T47D (cell line): ENCODE results near the gene SHFL.

ENCODE experiments used
- DNase-seq, 2 experiments: peaks; one replicate each; pipeline versions ENCODE4 v3.0.0 to v3.0.0-alpha.2; 2011 to 2012; ENCODE audit warnings: low read depth in 1 of 2, low spot score in 1 of 2
- JUND ChIP-seq: IDR thresholded peaks from 2 replicates; pipeline ENCODE4 v1.6.1; 2012; ENCODE audit warnings: low read depth
- in situ Hi-C: cut with HindIII; loops from 2 replicates; pipeline ENCODE4 v1.10.0; 2016; ENCODE audit warnings: low sequenced_read_pairs, low pct_unique_long_range_greater_than_20kb

SHFL gene

GRCh38 chr19:10091895-10092641 is 6.0 kb downstream of the SHFL start:
- DNase-seq, result no peak
- in situ Hi-C loops, result no loop called here
- TF ChIP-seq JUND, result no peak

- in situ Hi-C loops, result no loop called here
- DNase-seq, result no peak
- no peak for TF ChIP-seq JUND
Measured at GRCh38 chr19:10092648-10093294, 6.7 kb downstream of the SHFL start.

DNA sequence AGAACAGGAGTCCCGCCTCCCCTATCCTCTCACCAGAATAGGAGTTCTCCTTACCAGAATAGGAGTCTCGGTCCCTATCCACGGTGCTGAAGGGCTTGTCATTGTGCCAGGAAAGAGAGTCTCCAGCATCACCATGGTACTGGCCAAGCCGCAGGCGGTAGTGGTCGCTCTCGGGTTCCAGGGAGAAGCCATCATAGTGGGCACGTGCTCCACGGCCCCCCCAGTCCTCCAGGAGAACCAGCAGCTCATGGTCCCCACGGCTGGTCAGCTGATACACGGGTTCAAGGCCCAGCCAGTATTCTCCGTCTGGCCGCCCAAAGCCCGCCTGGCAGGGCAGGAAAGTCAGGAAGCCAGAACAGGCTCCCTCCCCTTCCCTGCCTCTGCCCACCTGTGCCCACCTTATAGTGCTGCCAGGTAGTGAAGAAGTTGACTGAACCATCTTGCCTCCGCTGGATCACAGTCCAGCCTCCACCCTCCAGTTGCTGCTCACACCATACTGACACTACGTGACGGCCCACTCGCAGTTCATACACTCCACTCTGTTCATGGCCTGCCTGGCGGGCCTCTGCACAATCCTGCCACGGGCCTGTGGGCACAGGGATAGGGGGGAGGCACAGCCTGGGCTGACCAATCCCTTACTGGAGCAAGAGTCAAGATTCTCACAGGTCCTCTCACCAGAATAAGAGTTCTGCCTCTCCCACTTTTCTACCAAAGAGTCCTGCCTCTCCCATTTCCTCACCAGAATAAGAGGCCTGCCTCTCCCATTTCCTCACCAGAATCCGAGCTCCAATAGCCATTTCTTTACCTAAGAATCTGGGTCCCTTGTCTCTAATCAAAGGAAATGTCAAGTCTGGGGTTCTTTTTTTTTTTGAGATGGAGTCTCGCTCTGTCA is 7.4 kb downstream of the SHFL start:
- peak in 1 of 2 experiments; percentile 66 for DNase-seq
- no peak for TF ChIP-seq JUND
- in situ Hi-C loops, result no loop called here

DNA sequence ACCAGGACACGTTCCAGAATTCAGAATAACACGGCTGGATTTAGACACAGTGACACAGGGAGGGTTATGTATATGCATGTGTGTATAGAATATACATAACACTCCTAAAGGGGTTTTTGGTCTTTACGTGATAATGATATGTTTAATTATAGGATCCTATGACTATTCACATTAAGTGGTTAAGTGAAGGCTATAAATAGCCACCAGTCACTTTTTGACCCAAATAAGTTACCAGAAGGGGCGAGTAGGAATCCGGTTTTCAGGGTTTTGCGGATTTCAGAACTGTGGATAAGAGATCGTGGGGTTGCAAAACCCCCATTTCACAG is 9.5 kb downstream of the SHFL start:
- in situ Hi-C loops, result no loop called here
- DNase-seq, result no peak
- TF ChIP-seq JUND, result no peak

DNA sequence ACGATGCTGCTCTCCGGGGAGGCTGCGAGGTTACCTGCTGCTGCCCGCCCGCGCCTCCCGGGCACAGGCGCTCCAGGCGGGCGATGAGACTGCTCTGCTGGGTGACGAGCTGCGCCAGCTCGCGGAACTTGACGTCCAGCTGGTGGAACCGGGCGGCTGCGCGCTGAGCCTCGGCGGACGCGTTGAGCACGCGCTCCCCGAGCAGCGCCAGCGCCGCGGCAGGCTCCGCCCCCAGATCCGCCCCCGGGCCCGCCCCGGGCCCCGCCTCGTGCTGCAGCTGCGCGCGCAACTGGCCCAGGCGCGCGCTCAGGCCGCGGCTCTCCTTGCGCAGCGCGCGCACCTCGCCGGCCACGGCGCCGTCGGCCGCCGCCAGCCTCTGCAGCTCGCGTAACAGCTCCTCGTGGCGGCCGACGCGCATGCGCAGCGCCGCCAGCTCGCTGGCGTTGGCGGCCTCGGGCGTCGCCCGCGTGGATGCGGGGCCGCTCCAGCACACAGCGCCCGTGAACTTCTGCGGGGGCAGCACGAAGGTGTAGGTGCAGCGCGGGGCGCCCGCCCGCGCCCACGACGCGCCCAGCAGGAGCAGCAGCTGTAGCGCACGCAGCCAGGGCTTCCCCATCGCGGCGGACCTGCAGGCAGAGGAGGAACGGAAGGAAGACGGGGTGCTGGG is 10.0 kb downstream of the SHFL start:
- TF ChIP-seq JUND, result no peak
- peak; percentile 91 to 97 for DNase-seq
- in situ Hi-C loops, result no loop called here

DNA sequence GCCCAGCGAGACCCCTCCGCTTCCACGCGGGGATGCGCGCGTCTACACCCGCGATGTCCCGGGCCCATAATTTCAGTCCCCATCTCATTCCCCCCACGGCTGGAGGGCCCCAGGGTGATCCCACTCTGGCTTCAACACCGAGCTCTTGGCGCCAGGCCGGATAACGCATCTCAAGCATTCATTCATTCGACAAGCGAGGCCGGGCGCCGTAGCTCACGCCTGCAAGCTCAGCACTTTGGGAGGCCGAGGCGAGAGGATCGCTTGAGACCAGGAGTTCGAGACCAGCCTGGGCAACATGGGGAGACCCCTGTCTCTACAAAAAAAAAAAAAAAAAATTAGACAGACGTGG is 10.5 kb downstream of the SHFL start:
- DNase-seq, result no peak
- in situ Hi-C loops, result no loop called here
- TF ChIP-seq JUND, result no peak

DNA sequence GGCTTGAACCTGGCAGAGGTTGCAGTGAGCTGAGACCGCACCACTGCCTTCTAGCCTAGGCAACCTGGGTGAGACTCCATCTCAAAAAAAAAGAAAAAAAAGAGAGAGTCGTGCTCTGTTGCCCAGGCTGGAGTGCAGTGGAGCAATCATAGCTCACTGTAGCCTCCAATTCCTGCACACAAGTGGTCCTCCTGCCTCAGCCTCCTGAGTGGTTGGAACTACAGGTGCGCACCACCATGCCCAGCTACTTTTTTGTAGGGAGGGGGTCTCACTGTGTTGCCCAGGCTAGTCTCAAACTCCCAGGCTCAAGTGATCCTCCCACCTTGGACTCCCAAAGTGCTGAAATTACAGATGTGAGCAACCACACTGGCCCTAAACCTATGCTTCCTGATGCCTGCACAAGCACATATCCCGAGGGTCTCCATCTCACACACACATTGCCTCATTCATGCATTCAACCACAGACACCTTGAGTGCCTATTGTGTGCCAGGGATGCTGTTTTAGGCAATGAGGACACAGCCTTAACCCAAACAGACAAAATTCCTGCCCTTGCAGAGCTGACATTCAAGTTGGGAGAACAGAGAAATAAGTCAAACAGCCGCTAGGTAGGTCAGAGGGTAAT is 14.2 kb downstream of the SHFL start:
- in situ Hi-C loops, result no loop called here
- no peak for DNase-seq

GRCh38 chr19:10102787-10103236 is 16.7 kb downstream of the SHFL start:
- DNase-seq, result no peak
- no peak for TF ChIP-seq JUND
- in situ Hi-C loops, result no loop called here

More for the DNA sequence above, 14.2 kb downstream of the SHFL start:
- TF ChIP-seq JUND, result no peak

GRCh38 chr19:10104130-10104513 is 18.0 kb downstream of the SHFL start:
- DNase-seq, result no peak
- no peak for TF ChIP-seq JUND
- in situ Hi-C loops, result no loop called here

DNA sequence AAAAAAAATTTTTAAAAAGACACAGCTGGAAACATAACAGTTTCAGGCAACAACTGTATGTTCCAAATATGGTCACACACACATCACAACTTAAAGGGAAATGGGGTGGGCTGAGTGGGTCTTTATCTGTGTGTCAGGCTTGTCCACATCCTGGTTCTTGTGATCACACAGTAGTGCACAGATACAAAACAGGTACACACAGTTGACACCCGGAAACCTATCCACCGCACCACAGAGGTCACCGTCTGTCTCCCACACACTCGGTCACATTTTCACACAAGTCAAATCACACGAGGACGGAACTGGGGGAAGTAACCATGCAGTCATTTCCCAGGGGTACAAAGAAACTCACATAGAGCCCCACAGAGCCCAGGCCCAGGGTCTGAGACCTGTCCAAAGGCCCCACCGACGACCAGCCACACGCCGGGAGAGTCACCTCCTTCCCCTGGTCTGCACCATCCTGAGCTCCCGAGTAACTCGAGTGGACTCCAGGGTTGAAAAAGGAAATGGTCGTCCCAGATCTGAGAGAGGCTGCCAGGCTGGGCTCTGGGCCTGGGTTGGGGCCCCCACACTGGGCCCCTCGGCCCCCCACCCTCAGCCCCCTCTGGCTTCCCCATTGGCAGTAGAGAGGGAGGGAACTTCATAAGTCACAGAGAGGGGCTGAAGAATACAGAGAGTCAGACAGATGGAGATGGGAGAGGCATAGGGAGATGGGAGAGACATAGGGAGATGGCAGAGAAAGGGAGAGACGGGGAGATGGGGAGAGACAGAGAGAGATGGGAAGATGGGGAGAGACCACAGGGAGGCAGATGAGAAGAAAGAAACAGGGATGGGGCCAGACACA is 18.8 kb downstream of the SHFL start:
- TF ChIP-seq JUND, result no peak
- no peak for DNase-seq
- in situ Hi-C loops, result no loop called here

GRCh38 chr19:10105509-10106099 is 19.5 kb downstream of the SHFL start:
- no peak for DNase-seq
- no peak for TF ChIP-seq JUND
- in situ Hi-C loops, result no loop called here
